ENCODE results near the gene SH3RF3. TPM values are rescaled to one million over a fixed set of nuclear protein-coding genes. Genes with fewer than 3 reads are reported as not detected.

Gene SH3RF3
- total RNA-seq, 1 donor from 2014 or later, result 12.3 TPM

DNA sequence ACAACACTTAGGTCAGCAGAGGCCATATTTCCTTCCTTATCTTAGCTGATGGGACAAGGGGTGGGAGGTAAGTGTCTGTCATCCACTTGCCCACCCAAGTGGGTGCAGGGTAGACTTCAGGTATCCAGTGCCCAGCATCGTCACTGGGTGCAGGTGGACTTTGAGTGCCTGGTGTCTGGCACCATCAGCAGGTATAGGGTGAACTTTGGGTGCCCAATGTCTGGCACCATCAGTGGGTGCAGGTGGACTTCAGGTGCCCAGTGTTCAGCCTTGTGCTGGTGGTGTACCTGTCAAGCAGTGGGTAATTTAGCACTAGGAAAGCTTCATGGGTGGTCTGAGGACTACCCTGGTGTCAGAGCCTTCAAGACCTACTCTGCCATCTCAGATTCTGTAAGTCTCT, 309.1 kb downstream of the SH3RF3 start:
- no peak for DNase-seq

DNA sequence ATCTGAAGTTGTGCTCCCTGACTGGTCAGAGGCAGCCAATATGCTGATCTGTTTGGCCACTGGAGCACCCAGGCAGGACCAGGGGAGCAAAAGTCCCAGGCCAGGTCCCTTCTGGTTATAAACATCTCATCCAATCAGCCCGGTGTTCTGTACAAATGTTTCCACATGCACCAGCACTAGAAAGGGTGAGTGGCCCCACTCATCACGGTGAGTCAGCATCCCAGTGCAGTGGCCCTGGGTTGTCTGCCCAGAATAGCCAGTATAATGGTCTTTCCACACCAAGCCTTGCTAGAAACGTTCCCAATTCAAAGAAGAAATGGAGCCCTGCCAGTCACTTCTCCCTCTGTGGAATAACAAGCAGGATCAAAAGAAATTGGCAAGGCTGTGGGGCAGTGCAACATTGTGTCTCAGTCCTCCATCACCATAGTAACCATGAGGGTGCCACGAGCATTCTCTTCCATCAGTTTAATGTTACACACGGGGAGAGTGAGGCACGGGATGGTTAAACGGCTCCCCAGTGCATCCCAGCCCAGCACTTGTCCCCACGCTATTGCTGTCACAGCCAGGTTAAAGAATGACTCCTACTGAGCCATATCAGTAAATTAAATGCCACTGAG, 309.9 kb downstream of the SH3RF3 start:
- DNase-seq, result peak; percentile 48

DNA sequence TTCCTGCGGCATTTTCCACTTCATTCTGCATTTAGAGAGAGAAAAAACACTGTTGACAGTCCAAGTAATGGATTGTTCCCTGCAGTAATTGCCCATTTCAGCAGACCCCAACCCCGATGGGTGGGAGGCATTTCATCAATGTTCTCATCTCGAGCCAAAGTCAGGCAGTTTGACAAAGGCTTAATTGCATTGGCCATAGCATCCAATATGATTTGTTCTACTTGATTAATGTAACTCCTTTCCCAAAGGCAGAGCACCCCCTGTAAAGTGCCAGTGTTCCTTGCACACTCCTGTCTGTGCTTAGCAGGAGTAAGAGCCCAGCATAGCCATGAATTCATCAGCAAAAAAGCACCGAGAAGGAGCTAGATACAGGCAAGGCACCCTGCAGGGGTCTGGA, 310.4 kb downstream of the SH3RF3 start:
- no peak for DNase-seq

DNA sequence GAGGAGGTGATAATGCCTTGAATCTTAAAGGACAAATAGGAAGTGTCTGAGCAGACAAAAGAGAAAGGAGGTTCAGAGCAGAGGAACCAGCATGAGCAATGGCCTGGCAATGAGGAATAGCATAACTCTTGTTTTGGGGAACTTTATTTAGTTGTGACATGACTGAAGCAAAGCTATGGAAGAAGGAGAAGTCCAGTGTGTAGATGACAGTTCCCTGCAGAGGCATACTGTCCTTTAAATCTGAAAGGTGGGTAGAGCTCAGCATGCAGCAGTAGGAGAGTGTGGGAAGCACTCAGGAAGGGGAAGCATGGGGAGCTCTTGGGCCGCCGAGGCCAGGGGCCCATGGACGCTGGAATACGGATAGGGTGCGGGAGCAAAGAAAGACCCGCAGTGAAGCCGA, 311.0 kb downstream of the SH3RF3 start:
- DNase-seq, result no peak

DNA sequence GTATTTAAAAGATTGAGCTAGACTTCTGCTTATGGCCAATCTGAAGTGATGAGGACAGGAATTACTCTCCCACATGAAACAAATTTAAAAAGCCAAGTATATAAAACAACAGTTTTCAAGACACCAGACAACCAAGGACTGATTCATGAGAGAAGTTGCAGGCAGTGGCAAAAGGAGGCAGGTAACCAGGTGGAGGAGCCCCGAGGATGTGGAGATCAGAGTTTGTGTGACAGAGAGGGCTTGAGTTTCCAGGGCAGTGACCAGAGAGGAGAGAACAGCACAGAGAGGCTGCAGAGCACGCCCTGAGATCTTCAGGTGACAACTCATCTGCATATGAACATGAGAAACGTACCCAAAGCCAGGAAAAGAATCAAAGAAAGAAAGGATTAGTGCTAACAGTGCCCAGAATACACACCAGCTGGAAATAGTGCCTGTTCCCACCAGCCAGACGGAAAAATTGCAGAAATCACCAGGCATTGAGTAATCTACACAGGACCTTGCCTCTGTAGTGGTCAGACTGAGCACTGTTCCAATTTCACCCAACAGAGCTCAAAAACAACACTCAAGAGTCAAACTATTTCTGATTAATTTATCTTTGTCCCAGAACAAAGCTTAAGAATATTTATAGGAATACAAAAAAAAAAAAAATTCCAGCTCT, 311.6 kb downstream of the SH3RF3 start:
- DNase-seq, result no peak

DNA sequence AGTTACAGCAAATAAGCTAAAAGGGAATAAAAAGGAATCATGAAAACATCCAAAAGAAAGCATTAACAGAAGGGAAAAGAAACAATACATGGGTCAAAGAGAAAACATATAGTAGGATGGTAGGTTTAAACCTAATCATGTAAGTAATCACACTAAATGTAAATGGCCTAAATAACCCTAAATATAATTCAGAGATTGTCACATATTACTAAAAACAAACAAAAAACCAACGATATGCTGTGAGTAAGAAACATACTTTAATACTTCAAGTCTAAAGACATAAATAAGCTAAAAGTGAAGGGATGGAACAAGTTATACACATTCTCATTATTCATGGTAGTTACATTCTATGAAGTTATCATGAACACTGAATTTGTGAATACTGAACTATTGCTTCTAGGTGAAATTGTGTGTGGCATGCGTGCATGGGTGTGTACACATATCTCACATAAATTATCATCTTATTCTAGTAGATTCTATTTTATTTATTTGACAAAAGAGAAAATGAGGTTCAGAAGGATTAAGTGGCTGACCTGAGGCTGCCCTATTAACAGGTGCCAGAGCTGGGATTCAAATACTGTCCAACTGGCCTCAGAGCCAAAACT, 313.8 kb downstream of the SH3RF3 start:
- DNase-seq, result no peak

DNA sequence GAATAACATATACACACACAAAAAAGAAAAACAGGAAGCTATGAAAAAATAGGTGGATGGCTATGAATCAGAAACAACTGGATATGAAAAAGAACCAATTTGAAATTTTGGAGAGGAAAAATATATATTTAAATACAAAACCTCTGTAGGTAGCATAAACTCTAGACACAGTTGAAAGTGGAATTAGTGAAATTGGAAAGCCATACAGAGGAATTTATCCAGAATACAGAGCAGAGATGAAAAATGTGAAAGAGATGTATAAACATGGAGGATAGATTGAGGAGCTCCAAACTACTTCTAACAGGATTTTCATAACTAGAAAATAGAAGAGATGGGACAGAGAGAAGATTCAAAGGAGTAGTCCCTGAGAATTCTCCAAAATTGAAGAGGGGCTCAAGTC, 315.9 kb downstream of the SH3RF3 start:
- no peak for DNase-seq

DNA sequence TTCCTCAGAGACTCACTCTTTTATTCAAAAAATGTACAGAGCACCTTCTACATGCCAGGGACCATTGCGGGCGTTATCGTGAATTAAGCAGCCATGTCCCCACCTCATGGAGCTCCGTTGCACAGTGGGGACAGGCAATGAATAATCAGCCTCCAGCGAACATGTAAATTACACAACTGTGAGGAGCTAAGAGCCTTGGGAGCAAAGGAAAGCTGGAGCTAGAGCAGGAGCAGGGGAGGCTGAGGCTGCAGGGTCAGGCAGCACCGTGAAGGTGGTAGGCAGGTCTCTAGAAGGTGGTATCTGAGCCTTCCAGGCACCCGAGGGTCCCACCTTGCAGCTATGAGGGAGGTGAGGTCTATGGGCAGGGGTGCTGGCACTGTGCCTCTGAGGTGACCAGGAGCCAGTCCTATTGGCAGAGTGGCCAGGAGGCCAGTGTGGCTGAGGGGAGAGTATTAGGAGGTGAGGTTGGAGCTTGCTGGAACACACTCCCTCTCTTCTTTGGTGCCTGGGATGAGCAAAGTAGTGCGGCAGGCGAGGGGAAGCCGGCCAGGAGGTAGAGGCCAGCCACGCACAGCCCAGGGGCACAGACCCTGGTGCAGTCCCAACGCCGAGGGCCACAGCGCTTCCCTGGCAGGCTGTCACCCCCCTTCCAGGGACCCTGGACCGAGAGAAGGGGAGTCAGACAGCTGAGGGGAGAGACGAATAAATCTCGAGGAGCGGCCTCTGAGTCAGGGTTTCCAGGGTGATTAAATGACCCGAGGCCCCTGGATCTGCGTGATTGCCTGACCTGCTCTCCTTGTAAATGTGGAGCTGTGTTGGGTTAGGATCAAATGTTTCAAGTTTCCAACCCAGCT, 317.5 kb downstream of the SH3RF3 start:
- DNase-seq, result no peak

DNA sequence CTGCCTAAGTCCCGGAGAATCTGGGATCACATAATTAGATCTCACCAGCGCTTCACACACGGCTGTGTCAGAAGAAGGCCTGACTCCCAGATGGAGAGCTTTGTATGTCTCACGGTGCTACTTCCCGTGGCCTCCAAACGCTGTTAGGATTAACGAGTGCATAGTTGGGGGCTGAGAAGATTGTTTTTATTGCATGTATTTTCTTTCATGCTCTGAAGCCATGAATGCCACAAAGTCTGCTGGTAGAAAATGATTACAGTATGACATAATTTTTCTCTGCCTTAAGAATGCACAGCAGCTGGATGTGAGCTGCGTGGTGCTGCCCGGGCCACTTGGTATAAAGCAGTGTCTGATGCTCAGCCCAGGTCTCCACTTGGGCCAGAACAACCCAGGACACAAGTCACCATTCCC, 318.3 kb downstream of the SH3RF3 start:
- DNase-seq, result peak; percentile 22

DNA sequence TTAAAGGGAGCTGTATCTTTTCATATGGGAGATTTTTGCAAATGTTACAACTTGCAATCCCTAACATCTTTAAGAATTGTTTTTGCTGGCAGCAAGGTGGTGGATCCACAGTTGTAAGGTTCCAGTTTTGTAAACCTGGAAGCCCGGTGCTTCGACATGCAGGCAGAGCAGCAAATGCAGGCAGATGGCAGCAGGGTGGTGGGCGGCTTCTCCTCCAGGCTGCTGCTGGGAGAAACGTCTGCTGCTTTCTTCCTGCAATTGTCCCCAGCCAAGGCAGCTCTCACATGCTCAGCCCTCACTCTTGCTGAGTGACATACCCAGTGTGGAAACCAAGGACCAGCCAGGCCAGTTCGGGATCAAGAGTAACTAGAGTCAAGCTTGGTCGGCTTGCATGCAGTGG, 318.8 kb downstream of the SH3RF3 start:
- DNase-seq, result peak; percentile 50

DNA sequence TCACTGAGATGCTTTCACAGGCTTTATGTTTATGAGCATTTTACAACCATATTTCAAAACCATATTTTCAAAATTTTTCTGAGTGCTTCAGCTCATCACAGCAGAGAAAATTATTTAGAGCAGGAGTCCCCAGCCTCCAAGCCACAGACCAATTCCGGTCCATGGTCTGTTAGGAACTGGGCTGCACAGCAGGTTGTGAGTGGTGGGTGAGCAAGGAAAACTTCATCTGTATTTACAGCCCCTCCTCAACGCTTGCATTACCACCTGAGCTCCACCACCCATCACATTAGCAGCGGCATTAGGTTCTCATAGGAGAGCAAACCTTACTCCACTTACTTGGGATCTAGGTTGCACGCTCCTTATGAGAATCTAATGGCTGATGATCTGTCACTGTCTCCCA, 319.2 kb downstream of the SH3RF3 start:
- DNase-seq, result no peak

DNA sequence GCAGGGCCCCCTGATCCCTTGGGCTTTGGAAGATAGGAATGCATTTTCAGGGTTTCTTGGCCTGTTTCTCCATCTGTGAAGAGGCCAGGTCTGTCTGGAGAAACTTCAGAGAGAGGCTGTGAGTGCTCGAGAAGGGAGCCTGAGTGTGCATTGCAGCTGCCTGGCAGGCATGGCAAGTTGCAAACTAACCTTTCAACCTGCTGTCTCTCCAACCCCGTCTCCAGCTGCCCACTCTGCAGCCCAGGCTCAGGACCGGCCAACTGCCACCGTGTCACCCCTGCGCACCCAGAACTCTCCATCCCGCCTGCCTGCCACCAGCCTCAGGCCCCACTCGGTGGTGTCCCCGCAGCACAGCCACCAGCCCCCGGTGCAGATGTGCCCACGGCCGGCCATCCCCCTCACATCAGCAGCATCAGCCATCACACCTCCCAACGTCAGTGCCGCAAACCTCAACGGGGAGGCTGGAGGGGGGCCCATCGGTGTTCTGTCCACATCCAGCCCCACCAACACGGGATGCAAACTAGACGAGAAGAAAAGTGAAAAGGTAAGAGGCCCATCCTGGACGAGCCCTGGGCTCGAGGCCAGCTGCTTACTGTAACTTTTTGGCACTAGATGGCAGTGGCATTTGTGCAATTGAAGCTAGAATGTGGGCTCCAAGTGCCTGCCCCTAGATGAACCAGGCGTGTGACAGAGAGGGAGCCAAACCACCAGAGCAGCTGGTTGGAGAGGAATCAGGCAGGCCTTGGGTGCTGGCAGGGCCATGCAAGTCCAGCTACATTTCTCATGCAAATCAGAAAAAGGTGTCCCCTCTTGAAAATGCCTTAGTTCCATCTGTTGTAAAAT, 320.2 kb downstream of the SH3RF3 start:
- no peak for DNase-seq

DNA sequence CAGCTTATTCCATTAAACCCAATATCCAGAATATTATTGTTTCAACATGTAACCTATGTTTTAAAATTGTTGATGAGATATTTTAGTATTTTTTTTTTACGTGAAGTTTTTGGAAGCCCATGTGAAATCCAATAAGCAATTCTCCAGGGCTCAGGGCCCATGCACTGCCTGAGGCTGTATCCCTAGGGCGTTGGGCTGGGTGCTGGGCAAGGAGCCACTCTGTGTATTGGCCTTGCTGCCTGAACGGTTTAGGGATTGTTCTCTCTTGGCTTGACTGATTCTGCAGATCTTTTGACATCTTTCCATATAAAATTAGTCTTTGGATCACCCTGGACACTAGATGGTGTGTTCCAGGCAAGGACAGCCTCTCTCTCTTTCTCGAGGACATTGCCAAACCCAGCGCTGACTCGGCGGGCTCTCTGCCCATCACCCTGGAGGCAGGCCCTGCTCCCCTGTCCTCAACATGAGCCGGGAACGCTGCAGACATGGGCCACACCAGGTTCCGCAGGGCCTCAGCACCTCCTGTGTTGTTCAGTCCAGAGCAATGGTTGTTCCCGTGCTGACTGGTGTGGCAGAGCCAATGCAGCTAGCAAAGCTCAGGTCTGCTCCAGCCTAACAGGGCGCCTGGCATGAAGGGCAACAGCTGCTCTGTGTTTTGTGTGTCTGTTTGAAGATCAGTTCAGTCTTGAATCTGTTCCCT, 321.7 kb downstream of the SH3RF3 start:
- no peak for DNase-seq

DNA sequence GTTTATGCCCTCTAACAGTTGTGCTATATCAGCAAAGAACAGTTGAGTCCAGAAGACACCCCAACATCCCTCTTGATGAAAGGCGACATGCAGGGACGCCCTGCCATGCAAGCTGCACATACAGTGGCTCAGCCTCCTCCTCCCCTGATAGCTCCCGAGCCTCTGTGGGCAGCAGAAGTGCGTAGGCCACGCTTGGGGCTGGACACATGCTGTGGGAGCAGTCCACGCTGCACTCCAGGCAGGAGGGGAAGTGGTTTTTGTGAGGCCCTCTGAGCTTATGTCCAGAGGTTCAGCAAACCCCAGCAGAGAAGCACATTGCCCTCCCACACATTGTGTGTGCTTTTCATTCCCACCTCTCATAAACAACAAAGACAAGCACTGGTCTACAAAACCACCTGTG, 322.7 kb downstream of the SH3RF3 start:
- DNase-seq, result no peak

DNA sequence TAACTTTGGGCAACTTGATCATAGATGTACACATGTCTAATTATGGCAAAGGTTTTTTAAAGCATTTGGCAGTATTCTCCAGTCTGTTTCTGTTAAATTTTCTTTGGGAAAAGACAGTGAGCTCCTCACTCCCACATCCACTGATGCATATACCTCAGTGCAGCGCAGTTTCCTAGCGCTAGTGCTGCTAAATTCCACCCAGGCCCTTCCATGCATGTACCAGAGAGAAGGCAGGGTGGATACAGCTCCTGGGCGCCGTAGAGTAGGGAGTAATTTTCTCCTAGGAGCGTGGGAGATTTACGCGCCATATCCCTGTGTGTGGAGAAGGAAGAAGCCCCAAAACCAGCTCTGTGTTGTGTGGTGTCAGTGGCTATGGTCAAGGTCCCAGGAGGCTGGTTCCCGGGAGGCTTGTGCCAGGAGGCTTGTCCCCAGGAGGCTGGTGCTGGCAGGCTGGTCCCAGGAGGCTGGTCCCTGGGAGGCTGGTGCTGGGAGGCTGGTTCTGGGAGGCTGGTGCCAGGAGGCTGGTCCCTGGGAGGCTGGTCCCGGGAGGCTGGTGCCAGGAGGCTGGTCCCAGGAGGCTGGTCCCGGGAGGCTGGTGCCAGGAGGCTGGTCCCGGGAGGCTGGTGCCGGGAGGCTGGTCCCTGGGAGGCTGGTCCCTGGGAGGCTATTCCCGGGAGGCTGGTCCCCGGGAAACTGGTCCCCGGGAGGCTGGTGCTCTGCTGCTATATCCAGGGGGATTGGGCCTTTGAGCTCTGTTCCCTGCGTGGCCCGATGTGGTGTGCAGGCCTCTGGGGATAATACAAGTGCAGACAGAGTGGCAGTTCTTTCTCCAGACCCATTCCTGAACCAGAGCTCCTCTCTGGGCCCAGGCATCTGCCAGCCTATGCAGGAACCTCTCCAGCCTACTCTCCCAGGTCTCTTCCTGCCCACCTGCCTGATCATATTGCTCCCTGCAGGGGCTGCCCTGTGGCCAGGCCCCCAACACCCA, 323.6 kb downstream of the SH3RF3 start:
- DNase-seq, result no peak

DNA sequence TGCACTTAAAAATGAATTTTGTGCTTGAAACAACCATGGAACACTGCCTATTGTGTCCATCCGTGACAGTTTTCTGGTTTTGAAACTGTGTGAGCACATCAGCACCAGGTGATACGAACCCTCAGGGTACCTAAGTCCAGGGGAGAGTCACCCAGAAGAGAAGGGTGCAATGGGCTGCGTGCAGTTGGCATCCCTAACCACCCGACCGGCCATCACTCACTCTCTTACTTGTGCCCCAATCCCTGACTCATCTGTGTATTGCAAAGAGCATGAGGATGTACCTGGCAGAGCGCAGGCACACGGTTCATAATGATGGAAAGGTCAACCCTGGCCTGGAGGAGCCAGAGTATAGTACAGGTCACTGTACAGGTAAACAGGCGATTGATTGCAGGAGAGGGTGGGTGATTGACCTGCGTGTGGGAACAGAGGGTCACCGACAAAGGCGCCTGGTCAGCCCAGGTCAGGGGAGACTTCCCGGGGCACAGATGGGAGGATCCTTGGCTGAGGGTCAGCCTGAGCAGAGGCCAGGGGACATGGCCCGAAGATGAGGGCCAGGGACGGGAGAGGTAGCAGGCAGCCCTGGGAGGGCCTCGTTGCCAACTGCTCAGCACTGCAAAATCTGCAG, 324.5 kb downstream of the SH3RF3 start:
- DNase-seq, result no peak

DNA sequence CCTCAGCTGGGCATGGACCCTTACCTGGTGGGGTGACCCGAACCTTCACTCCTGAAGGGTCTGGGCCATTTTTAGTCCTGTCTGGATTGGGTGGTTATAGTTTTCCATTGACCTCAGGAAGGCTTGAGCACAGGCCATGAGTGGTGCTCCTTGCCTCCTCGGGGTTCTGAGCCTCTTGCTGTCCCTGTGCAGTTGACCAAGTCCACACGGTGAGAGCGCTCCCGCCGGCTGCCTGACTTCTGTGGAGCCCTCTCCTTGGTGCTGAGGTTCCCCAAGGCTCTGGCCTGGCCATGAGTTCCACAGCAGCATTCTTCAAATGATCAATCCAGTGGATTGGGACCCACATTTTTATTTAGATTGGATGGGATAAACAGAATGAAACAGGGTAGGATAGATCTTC, 325.3 kb downstream of the SH3RF3 start:
- no peak for DNase-seq

DNA sequence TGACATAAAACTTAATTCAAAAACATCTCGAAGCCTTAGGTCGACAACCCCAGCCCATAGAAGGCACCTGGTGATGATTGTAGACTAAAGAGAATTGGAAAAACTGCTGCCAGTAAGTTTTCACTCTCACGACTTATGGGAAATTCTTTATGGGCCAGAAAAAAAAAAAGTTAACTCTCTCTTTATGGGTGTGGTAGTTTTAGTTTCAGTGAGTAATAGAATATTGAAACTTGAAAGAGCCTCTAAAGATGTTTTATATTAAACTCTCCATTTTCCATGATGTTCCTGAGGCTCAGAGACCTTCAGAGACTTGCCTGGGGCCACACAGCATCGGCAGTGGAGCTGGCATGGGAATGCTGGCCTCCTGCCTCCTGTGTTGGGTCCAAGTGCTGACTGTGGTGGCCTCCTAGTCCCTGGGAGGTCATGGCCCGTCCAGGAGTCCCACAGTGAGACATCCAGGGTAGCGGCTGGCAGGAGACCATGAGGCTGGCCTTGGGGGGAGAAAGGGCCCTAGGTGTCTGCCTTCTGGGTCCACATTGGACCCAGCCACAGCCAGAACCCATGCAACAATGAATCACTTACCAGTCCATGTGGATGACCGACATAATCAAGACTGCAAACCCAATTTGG, 325.9 kb downstream of the SH3RF3 start:
- no peak for DNase-seq

Data from occipital lobe (tissue), 2 donors.